Lower leg skin (tissue), 3 donors: ENCODE results near the gene DCLRE1B.

Experiments used
- POLR2A ChIP-seq, 2 donors: fragments of 450-650 bp; IDR thresholded peaks; one replicate each; pipeline ENCODE4 v1.6.1; 2016 to 2017; ENCODE audit warnings: antibody characterized with exemption in 2 of 2, mild to moderate bottlenecking in 1 of 2, moderate library complexity in 1 of 2
- TF ChIP-seq, protein P1 (sequence below), 3 donors: fragments of 450-650 bp; IDR thresholded peaks; one replicate each; pipeline ENCODE4 v1.5.1; 2016; ENCODE audit warnings: antibody characterized with exemption in 3 of 3, mild to moderate bottlenecking in 3 of 3, moderate library complexity in 2 of 3

DNA sequence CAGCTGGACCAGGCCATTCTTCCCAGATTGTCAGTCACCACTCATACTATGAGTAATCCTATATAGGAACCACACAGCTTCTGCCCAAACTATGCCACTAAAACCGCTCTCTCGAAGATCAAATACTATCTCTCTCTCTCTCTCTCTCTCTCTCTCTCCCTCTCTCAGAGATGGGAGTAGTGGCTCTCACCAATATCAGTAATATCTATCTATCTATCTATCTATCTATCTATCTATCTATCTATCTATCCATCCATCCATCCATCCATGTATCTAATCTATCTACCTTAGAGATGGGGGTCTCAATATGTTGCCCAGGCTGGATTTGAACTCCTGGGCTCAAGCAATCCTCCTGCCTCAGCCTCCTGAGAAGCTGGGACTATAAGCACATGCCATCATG is 19.3 kb downstream of the DCLRE1B start:
- TF ChIP-seq, protein P1, sequence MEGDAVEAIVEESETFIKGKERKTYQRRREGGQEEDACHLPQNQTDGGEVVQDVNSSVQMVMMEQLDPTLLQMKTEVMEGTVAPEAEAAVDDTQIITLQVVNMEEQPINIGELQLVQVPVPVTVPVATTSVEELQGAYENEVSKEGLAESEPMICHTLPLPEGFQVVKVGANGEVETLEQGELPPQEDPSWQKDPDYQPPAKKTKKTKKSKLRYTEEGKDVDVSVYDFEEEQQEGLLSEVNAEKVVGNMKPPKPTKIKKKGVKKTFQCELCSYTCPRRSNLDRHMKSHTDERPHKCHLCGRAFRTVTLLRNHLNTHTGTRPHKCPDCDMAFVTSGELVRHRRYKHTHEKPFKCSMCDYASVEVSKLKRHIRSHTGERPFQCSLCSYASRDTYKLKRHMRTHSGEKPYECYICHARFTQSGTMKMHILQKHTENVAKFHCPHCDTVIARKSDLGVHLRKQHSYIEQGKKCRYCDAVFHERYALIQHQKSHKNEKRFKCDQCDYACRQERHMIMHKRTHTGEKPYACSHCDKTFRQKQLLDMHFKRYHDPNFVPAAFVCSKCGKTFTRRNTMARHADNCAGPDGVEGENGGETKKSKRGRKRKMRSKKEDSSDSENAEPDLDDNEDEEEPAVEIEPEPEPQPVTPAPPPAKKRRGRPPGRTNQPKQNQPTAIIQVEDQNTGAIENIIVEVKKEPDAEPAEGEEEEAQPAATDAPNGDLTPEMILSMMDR (IDR thresholded peaks at IDR 0.05): no peak
- TF ChIP-seq POLR2A (IDR thresholded peaks at IDR 0.05): no peak
